IMR-90 (cell line): ENCODE data around the gene MB21D2. TPM values are rescaled to one million over a fixed set of nuclear protein-coding genes. Genes with fewer than 3 reads are reported as not detected.

ENCODE experiments used
- ATAC-seq: fragments of 200-7000 bp; cut with Tn5 transposase; 2 replicates; pipeline ENCODE4 v1.9.1; 2020; ENCODE audit warnings: low read depth, mild to moderate bottlenecking, moderate library complexity
- BruUV-seq: library from RNA; stranded (reverse); fragments of 400-500 nt; replicated peaks from 2 replicates; lab custom pipeline; 2021; lab: Mats Ljungman, UMichigan
- CTCF ChIA-PET: fragments of 300-600 bp; formaldehyde crosslinking; extraction: SDS; loops from one replicate; lab custom pipeline; 2021; ENCODE audit warnings: antibody characterized with exemption; lab: Yijun Ruan, JAX
- POLR2A ChIA-PET: fragments of 300-600 bp; sonication (Branson Sonifier 250); formaldehyde crosslinking; loops from one replicate; lab custom pipeline; 2022; ENCODE audit warnings: antibody characterized with exemption; ENCODE audit not compliant: unreplicated experiment; lab: Charles Lee
- DNase-seq: peaks from one replicate; pipeline ENCODE4 v3.0.0; 2013
- H2AFZ ChIP-seq: replicated peaks from 2 replicates; pipeline ENCODE3; 2013; ENCODE audit warnings: low read length, mild to moderate bottlenecking; ENCODE audit not compliant: poor library complexity
- H2AK5ac ChIP-seq: 2 replicates; pipeline ENCODE4 v1.6.1; 2013; ENCODE audit warnings: low read depth, low read length, inconsistent platforms
- H2AK9ac ChIP-seq: replicated peaks from 2 replicates; pipeline ENCODE3; 2013; ENCODE audit warnings: mild to moderate bottlenecking, low read depth, low read length, moderate library complexity; ENCODE audit not compliant: poor library complexity
- H2BK120ac ChIP-seq: 2 replicates; pipeline ENCODE4 v1.6.1; 2013; ENCODE audit warnings: low read depth, low read length, inconsistent platforms
- H2BK15ac ChIP-seq: 3 replicates; pipeline ENCODE4 v1.6.1; 2013; ENCODE audit warnings: low read depth, low read length, inconsistent platforms
- H2BK20ac ChIP-seq: 2 replicates; pipeline ENCODE4 v1.6.1; 2013; ENCODE audit warnings: low read depth, mild to moderate bottlenecking, inconsistent platforms, low read length, moderate library complexity
- H2BK5ac ChIP-seq: 2 replicates; pipeline ENCODE4 v1.6.1; 2013; ENCODE audit warnings: mild to moderate bottlenecking, low read depth, low read length, inconsistent platforms; ENCODE audit not compliant: poor library complexity, severe bottlenecking
- H3K14ac ChIP-seq: replicated peaks from 2 replicates; pipeline ENCODE4 v1.6.1; 2013; ENCODE audit warnings: low read depth, low read length, inconsistent platforms
- H3K18ac ChIP-seq: 2 replicates; pipeline ENCODE4 v1.6.1; 2013; ENCODE audit warnings: low read depth, low read length, control low read depth
- H3K23ac ChIP-seq: 2 replicates; pipeline ENCODE4 v1.6.1; 2013; ENCODE audit warnings: low read depth, low read length, inconsistent platforms
- H3K27ac ChIP-seq: 2 replicates; pipeline ENCODE4 v1.5.1; 2013; ENCODE audit warnings: mild to moderate bottlenecking, control low read depth, low read length; ENCODE audit not compliant: insufficient read depth
- H3K27me3 ChIP-seq: 2 replicates; pipeline ENCODE4 v1.6.1; 2013; ENCODE audit warnings: low read length; ENCODE audit not compliant: control insufficient read depth, insufficient read depth
- H3K36me3 ChIP-seq: 2 replicates; pipeline ENCODE4 v1.6.1; 2013; ENCODE audit warnings: low read length, mixed read lengths; ENCODE audit not compliant: control insufficient read depth, insufficient read depth
- H3K4ac ChIP-seq: 2 replicates; pipeline ENCODE4 v1.6.1; 2013; ENCODE audit warnings: low read depth, low read length, inconsistent platforms
- H3K4me1 ChIP-seq: 2 replicates; pipeline ENCODE4 v1.6.1; 2013; ENCODE audit warnings: low read length, mixed read lengths; ENCODE audit not compliant: control insufficient read depth, insufficient read depth
- H3K4me2 ChIP-seq: 2 replicates; pipeline ENCODE4 v1.6.1; 2013; ENCODE audit warnings: low read depth, mild to moderate bottlenecking, control low read depth, low read length, moderate library complexity
- H3K4me3 ChIP-seq: 2 replicates; pipeline ENCODE4 v1.5.1; 2013; ENCODE audit warnings: low read depth, mild to moderate bottlenecking, control low read depth, low read length, moderate library complexity; ENCODE audit not compliant: insufficient read depth
- H3K56ac ChIP-seq: 2 replicates; pipeline ENCODE4 v1.6.1; 2013; ENCODE audit warnings: low read length, inconsistent platforms; ENCODE audit not compliant: insufficient read depth; ENCODE audit errors: extremely low read depth
- H3K79me1 ChIP-seq, 2 experiments: 2 replicates each; pipeline ENCODE4 v1.6.1; 2013; ENCODE audit warnings: low read length in 2 of 2, inconsistent platforms in 1 of 2, low read depth in 1 of 2
- H3K9ac ChIP-seq: 2 replicates; pipeline ENCODE4 v1.6.1; 2013; ENCODE audit warnings: low read depth, low read length, control low read depth
- H3K9me1 ChIP-seq: 2 replicates; pipeline ENCODE4 v1.6.1; 2013; ENCODE audit warnings: low read length, inconsistent platforms; ENCODE audit not compliant: insufficient read depth
- H3K9me3 ChIP-seq: 2 replicates; pipeline ENCODE4 v1.6.1; 2013; ENCODE audit warnings: low read length; ENCODE audit not compliant: control insufficient read depth, insufficient read depth
- H4K20me1 ChIP-seq: 2 replicates; pipeline ENCODE4 v1.6.1; 2013; ENCODE audit warnings: low read length, inconsistent platforms; ENCODE audit not compliant: insufficient read depth
- H4K5ac ChIP-seq: 2 replicates; pipeline ENCODE4 v1.6.1; 2013; ENCODE audit warnings: mild to moderate bottlenecking, low read depth, low read length, control low read depth
- H4K8ac ChIP-seq, 2 experiments: 2 replicates each; pipeline ENCODE4 v1.6.1; 2013; ENCODE audit warnings: low read depth in 2 of 2, low read length in 2 of 2, control low read depth in 1 of 2, inconsistent platforms in 1 of 2
- H4K91ac ChIP-seq: 2 replicates; pipeline ENCODE4 v1.6.1; 2013; ENCODE audit warnings: low read depth, low read length, inconsistent platforms; ENCODE audit not compliant: insufficient read depth
- BHLHE40 ChIP-seq: fragments of 150-350 bp; IDR thresholded peaks from 2 replicates; pipeline ENCODE4 v1.6.1; 2016; ENCODE audit warnings: mild to moderate bottlenecking, low read depth, low read length
- CEBPB ChIP-seq: IDR thresholded peaks from 2 replicates; pipeline ENCODE4 v1.6.1; 2012; ENCODE audit warnings: low read depth, low read length, improper control_type of control experiment
- CTCF ChIP-seq: conservative IDR thresholded peaks from 2 replicates; pipeline ENCODE4 v1.5.1; 2012; ENCODE audit warnings: mild to moderate bottlenecking, low read depth, low read length, improper control_type of control experiment
- FOS ChIP-seq: fragments of 150-350 bp; IDR thresholded peaks from 2 replicates; pipeline ENCODE4 v1.6.1; 2016; ENCODE audit warnings: low read depth, low read length
- MAFK ChIP-seq: IDR thresholded peaks from 2 replicates; pipeline ENCODE4 v1.6.1; 2012; ENCODE audit warnings: low read depth, low read length, improper control_type of control experiment
- MAZ ChIP-seq: IDR thresholded peaks from 2 replicates; pipeline ENCODE4 v1.6.1; 2012; ENCODE audit warnings: low read depth, mild to moderate bottlenecking, low read length, improper control_type of control experiment, moderate library complexity, borderline replicate concordance
- MXI1 ChIP-seq: IDR thresholded peaks from 2 replicates; pipeline ENCODE4 v1.6.1; 2012; ENCODE audit warnings: low read depth, mild to moderate bottlenecking, low read length, moderate library complexity, borderline replicate concordance
- NFE2L2 ChIP-seq: fragments of 150-350 bp; IDR thresholded peaks from 2 replicates; pipeline ENCODE4 v1.6.1; 2016; ENCODE audit warnings: low read depth, mild to moderate bottlenecking, low read length
- POLR2A ChIP-seq: IDR thresholded peaks from 2 replicates; pipeline ENCODE4 v1.6.1; 2012; ENCODE audit warnings: mild to moderate bottlenecking, low read depth, low read length
- RAD21 ChIP-seq: IDR thresholded peaks from 2 replicates; pipeline ENCODE4 v1.6.1; 2012; ENCODE audit warnings: low read length, improper control_type of control experiment
- RFX5 ChIP-seq: IDR thresholded peaks from 2 replicates; pipeline ENCODE4 v1.8.0; 2012; ENCODE audit warnings: low read depth, mild to moderate bottlenecking, low read length, moderate library complexity
- SMC3 ChIP-seq: fragments of 150-350 bp; IDR thresholded peaks from 2 replicates; pipeline ENCODE4 v1.6.1; 2016; ENCODE audit warnings: low read depth, mild to moderate bottlenecking, antibody characterized with exemption, low read length, moderate library complexity
- WGBS, 2 experiments: methylation state at CpG; one replicate each; pipeline versions ENCODE4 v1.1.5 to v1.1.7; 2013; ENCODE audit warnings: missing lambda C conversion rate in 2 of 2; ENCODE audit not compliant: insufficient read length in 1 of 2; ENCODE audit errors: extremely low coverage in 2 of 2; 5-methylcytosine and 5-hydroxymethylcytosine counted together
- dilution Hi-C: fragments of 300-500 bp; cut with HindIII; formaldehyde crosslinking; loops from one replicate; pipeline ENCODE4 v1.14.3; 2018; ENCODE audit warnings: low sequenced_read_pairs; ENCODE audit not compliant: unreplicated experiment
- in situ Hi-C: fragments of 300-500 bp; cut with MboI; formaldehyde crosslinking; loops from 3 replicates; pipeline ENCODE4 v1.14.3; 2019; ENCODE audit warnings: low sequenced_read_pairs, inconsistent platforms, mixed read lengths
- intact Hi-C: fragments of 100-400 bp; cut with micrococcal nuclease; formaldehyde crosslinking; loops from 2 replicates; pipeline ENCODE4 v1.10.0; 2022
- polyA plus RNA-seq, 3 experiments: library from polyadenylated mRNA; depleted of rRNA; stranded (reverse); fragments of >200 nt; gene quantifications; 2 replicates each; pipeline ENCODE4 v1.2.3, GENCODE V29; 2012; ENCODE audit warnings: low replicate concordance in 1 of 3
- total RNA-seq: library from RNA; depleted of rRNA; stranded (reverse); fragments of >200 nt; gene quantifications from 2 replicates; pipeline ENCODE4 v1.2.3, GENCODE V29; 2012

MB21D2 gene
- total and polyA plus RNA-seq, 2 of the 4 experiments (the other 2 are of a cell fraction): 13.6 to 44.8 TPM

GRCh38 chr3:192919901-192920300 is 2.2 kb upstream of the MB21D2 start:
- in situ Hi-C loops: no loop called here
- CTCF ChIA-PET: no interaction called here

More at GRCh38 chr3:192919901-192920300, 2.2 kb upstream of the MB21D2 start:
- Histone ChIP-seq H3K4ac (no peak overlapping the region), H2BK120ac (no peak overlapping the region), H2BK20ac (no peak overlapping the region), H4K5ac (no peak overlapping the region), H3K36me3 (no peaks in the 10 kb centered on the region), H4K8ac (no peak overlapping the region), H2AK9ac (no peak overlapping the region), H3K56ac (no peak overlapping the region), H3K9ac (no peak overlapping the region), H2AFZ (no peak overlapping the region), H3K4me2 (no peak overlapping the region), H3K79me1 (peaks cover 0 to 9% of the 10 kb centered on the region in 2 experiments; a peak in 3 of 4 replicates), H2AK5ac (no peak overlapping the region), H3K9me1 (no peaks in the 10 kb centered on the region), H3K23ac (no peak overlapping the region), H3K27me3 (no peaks in the 10 kb centered on the region), H3K4me3 (no peak overlapping the region), H2BK15ac (no peak overlapping the region), H3K4me1 (peaks cover 2% of the 10 kb centered on the region; the same call in 1 of the 2 replicates), H2BK5ac (no peak overlapping the region), H3K9me3 (no peaks in the 10 kb centered on the region), H3K14ac (no peak overlapping the region), H3K27ac (no peak overlapping the region), H4K20me1 (peaks cover 12% of the 10 kb centered on the region; the same call in 1 of the 2 replicates), H3K18ac (no peak overlapping the region), H4K91ac (no peak overlapping the region)
- ATAC-seq: no peak
- POLR2A ChIA-PET: no interaction called here
- WGBS, 2 experiments: 90% methylated on average over 3 of the region's 10 CpGs; no CpG with 5 or more reads in 1 of the 2 experiments
- dilution Hi-C loops: no loop called here
- no TSS peak for BruUV-seq
- DNase-seq: no peak
- no peak for TF ChIP-seq RFX5
- TF ChIP-seq MXI1: no peak
- no peak for TF ChIP-seq MAFK
- TF ChIP-seq RAD21: no peak
- no peak for TF ChIP-seq CTCF
- no peak for TF ChIP-seq BHLHE40
- TF ChIP-seq POLR2A: no peak
- no peak for TF ChIP-seq FOS
- TF ChIP-seq SMC3: no peak
- no peak for TF ChIP-seq NFE2L2
- TF ChIP-seq MAZ: no peak
- no peak for TF ChIP-seq CEBPB
- intact Hi-C loops: loop anchor here (5.0 kb wide), 1 partner anchor 652 kb away; no protein-coding TSS in a partner anchor
